HG02870 (cell line): ENCODE data around the gene NPIPB8.
"Not testable (repeated sequence)": the region's sequence is repeated elsewhere in the genome, so short reads cannot be mapped to it uniquely, and the experiment has no call there.

Experiments used
- ATAC-seq: cut with Tn5 transposase; IDR thresholded peaks from one replicate; pipeline ENCODE4 v1.9.1; 2021; ENCODE audit warnings: mild to moderate bottlenecking, moderate library complexity; ENCODE audit not compliant: unreplicated experiment

NPIPB8 gene

DNA sequence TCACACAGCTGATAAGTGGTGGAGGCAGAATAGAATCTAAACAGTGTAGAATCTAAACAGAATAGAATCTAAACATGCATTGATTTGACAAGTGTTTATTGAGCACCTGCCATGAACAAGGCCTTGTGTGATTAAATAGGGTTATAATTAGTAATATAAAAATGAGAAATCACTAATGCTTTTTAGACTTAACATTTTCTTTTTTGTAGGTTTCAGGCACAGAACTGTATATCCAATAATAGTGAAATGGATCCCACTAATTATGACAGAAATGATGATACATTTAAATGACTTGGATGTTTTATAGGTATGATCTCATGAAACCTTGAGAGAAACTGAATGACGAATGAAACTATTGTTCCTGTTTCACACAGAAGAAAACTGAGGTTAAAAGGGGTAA, at the start of gene NPIPB8:
NPIPB8 (plus strand) TSS at position 301 of the 400 bp plus-strand sequence. CDS start 296 bp downstream, outside the sequence.
- ATAC-seq = not testable (repeated sequence)

DNA sequence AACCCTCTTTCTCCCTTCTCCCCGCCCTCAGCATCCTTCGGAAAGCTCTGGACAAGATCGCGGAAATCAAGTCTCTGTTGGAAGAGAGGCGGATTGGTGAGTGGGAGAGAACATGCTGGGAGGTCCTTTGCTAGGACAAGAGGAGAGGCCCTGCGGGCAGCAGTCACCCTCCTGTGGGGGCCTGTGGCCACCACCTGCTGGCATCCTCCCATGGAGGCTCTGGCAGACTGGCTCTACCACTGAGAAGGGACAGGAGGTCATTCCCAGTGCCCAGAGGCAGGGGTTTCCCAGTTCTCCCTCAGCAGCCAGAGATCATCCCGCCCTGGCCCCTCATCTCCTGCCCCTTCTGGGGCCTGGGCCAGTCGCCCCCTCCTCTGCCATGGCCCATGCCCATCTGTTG, 48.8 kb upstream of the NPIPB8 start:
- ATAC-seq = no peak

DNA sequence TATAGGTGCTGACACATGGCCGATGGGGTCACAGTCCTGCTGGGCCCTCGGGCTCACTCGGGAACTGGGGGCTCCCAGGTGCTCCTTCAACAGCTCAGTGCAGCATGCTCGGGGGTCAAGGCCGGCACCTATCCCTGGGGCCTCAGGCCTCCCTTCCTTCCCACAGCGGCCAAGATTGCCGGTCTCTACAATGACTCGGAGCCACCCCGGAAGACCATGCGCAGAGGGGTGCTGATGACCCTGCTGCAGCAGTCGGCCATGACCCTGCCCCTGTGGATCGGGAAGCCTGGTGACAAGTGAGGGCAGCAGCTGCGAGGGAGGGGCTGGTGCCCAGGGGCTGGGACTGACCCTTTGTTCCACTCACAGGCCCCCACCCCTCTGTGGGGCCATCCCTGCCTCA, 47.9 kb upstream of the NPIPB8 start:
- ATAC-seq = no peak

DNA sequence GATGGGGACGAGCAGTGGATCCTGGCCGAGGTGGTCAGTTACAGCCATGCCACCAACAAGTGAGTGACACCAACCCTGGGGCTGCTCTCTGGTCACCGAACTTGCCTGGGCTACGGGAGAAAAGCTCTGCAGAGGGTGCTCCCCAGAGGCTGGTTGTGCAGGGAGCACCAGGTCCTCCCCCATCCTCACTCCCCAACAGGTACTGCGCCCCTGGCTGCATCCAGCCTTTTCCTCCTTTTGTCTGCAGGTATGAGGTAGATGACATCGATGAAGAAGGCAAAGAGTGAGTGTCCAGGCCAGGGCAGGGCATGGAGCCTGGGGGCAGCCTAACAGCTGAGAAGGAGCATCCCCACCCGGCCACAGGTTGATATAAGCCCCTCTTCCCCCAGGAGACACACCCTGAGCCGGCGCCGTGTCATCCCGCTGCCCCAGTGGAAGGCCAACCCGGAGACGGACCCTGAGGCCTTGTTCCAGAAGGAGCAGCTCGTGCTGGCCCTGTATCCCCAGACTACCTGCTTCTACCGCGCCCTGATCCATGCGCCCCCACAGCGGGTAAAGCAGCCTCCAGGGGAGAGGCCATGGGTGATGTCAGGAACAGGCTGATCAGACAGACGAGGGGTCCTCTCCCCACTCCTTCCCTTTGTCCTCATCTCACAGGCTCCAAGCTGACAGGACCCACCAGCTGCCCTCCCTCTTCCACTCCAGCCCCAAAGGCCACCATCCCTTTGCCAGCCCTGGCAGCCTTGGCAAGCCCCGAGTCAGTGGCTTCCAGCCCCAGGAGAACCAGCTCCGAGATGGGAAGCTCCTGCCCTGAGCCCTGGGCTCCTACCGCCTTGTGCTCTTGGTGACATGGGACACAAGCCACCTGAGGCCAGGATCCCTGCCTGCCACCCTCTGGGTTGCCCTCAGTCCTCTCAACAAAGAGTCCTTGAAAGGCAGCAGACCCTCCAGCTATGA, 47.2 kb upstream of the NPIPB8 start:
- ATAC-seq = no peak

DNA sequence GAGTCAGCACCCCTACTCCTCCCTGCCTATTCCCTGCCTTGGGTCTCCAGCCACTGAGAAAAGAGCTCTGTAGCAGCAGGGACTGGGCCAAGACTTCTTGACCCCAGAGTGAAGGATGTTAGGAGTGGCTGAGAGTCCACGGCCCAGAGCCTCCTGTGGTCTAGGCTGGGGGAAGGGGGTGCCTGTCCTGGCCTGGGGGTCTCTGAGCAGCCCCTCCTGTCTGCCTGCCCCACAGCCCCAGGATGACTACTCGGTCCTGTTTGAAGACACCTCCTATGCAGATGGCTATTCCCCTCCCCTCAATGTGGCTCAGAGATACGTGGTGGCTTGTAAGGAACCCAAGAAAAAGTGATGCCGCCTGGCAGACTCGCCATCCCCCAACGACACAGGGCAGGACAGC, 46.5 kb upstream of the NPIPB8 start:
- ATAC-seq = no peak

DNA sequence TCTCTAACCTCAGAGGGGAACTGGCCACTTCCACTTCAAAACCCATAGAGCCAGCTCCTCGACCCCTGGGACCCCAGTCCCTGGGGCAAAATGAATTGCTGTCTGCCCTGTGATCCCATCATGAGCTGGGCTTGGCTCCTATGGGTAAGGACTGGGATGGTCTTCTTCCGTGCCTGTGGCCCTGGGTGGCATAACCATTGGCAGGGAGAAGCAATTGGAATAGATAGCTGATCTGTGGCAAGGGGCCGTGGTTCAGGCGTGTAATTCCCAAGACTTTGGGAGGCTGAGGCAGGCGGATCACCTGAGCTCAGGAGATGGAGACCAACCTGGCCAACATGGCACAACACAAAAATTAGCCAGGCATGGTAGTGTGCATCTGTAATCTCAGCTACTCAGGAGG, 45.4 kb upstream of the NPIPB8 start:
- no peak for ATAC-seq

DNA sequence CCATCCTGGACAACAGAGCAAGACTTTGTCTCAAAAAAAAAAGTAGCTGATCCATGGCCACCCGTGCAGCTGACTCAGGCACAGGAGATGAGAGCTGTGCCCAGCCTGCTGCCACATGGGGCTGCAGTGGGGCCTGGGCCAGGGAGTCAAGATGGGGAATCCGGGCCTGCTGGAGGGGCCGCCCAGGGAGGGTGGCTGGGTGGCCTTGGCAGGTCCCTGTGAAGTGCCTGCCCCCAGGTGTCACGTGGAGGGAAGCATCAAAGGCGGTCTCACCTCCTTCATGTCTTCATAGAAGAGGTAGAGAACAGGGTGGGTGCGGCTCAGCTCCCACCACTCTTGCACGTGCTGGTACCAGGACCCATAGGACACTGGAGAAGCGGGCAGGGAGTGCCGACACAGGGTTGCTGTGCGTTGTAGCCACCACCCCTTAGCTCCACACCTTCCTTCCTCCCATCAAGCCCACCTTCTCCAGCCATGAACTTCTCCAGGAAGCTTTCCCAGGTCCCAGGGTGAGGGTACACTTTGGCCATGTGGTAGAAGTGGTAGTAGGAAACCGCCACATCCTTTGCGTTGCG, 44.8 kb upstream of the NPIPB8 start:
- no peak for ATAC-seq

DNA sequence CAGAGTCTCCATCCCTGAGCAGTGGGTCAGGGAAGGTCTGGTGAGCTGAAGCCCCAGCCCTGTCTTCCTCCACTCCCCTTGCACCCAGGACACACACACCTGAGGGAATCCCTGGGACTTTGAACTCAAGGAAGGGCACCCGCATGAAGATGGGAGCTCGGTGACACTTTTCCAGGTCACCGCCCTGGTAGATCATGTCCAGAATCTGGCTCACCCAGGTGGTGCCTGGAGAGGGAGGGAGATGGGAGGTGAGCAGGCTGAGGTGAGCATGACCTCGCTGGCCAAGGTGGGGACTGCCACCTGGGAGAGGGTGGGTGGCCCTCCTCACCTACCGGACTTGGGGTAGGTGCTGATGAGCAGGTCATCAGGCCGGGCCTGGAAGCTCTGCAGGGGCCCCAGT, 42.4 kb upstream of the NPIPB8 start:
- ATAC-seq = not testable (repeated sequence)

DNA sequence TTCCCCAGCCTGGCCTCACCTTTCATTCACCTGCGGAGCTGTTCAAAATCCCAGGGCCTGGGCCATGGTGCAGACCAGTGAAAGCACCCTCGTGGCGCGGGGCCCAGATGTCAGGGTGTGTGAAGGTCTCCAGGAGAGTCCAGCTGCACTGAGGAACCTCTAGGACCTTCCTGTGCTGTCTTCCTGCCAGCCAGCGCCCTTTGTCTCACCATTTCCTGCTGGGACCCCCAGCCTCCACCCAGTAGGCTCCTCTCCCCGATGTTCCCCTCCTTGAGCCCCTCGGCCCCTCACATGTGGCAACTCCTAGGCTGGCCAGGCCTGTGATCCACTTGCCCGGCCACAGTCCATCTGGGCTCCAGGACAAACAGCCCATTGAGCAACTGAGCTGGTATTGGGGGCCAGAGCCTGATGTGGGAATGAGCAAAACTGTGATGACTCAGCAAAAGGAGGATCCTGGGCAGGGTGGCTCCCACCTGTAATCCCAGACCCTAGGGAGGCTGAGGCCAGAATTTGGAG, 41.7 kb upstream of the NPIPB8 start:
- ATAC-seq = no peak

DNA sequence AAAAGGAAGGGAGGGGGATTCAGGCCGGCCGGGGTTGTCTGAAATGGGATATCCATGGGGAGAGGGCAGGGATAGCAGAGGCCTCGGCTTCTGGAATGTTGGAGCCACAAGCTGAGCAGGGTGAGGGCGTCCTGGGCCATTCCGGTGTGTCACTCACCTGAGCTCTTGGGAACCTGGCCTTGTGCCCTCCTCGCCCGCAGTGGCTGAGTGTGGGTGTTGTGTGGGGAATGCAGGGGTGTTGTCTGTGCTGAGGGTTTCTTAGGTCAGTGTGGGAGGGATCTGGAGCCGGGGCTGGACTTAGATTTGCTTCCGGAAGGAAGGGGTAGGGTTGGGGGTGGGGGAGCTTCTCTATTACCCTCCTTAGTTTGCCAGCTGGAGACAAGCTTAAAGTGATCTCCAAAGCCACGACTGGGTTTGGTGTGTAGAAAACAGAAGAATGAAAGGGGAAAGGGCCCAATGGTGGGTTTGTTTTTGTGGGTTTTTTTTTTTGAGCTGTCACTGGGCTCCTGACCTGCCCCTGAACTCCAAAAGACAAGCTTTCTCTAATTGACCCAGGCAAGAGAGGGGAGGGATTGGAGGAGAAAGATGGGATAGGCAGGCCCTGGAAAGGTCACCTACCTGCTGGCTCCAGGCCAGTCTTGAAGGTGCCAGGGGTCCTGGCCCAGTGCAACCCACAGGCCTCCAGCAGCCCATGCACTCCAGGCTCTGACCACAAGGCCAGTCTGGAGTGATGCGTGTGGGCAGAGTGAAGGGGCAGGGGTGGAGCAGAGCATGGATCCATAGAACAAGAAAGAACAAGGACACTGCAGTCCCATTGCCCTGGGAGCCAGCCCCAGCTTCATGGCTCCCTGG, 40.8 kb upstream of the NPIPB8 start, which contains the start of gene SULT1A2:
SULT1A2 (minus strand) TSS at position 211 of the 852 bp plus-strand sequence. CDS start 1,120 bp downstream, outside the sequence.
- no peak for ATAC-seq

DNA sequence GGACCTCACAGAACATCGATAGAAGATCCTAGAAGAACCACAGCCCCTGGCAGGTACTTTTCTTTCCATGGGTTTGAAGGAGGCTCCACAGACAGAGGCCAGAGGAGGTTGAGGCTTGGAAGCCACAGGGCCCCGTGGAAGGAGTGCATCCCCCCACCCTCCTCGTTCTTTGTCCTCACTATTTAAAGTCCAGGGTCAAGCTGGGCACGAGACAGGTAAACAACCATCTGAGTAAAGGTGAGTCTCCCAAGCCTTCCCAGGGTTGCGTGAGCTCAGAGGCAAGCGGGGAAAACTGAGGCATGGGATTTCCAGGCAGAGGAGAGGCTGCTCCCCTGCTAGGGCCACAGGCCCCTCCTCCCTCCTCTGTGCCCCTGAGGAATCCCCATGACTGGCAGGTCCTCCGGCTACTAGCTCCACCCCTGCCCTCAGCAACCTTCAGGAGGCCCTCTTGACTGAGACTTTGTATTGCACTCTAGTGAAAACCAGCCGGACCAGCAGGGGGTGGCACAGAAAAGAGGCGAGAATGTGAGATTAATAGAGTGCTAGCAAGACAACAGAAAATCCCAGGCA, 40.1 kb upstream of the NPIPB8 start:
- ATAC-seq = no peak

DNA sequence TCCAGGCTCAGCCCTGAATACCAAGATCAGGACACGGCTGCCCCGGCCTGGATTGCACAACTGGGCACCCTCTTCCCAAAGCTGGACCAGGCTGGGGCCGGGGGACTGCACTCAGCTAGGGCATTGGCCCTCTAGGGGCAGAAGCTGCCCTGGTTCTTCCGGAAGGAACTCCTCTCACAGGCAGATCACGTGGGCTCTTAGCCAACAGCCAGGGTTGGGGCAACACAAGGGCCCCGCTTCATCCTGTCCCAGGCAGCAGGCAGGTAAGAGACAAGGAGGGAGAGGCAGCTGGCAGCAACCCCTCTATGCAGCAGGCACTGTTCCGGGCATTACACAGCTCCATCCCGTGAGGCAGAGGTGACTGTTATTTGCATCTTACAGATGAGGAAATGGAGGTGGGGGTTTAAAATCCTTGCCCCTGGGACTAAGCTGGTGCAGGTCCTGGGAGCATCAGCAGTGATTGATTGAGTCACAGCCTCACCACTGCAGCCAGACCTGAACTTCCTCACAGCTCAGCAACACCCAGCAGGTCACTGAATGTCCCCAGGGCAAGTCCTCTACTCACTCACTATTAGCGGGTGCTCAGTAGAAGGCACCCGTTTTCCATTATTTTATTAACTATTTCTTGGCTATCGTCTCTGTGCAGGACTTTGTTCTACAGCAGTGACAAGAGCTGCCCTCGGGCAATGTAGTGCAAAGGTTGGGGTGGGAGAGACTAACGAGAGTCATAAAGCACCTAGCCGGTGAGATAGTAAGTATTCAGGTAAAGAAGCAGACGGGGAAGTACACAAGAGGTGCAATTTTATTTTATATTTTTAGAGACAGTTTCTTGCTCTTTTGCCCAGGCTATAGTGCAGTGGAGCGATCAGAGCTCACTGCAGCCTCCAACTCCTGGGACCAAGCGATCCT, 38.2 kb upstream of the NPIPB8 start:
- ATAC-seq = not testable (repeated sequence)

DNA sequence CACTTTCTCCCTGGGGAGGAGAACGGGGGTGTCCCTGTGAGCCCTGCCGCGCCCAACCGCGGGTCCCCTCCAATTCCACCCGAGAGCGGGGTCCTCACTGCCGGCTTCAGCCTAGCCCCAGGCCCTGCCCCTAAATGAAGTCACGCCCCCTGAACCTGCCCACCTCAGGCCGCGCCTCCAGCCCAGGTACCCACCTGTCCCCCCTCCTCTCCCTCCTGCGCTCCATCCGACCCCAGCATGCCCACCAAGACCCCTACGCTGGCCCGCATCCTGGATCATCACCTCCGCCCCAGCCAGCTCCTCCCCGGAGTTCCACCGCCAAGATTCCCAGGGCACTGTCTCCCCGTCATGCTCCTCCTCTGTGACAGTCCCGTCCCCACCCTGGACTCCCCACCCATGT, 36.9 kb upstream of the NPIPB8 start:
- not testable (repeated sequence) for ATAC-seq

DNA sequence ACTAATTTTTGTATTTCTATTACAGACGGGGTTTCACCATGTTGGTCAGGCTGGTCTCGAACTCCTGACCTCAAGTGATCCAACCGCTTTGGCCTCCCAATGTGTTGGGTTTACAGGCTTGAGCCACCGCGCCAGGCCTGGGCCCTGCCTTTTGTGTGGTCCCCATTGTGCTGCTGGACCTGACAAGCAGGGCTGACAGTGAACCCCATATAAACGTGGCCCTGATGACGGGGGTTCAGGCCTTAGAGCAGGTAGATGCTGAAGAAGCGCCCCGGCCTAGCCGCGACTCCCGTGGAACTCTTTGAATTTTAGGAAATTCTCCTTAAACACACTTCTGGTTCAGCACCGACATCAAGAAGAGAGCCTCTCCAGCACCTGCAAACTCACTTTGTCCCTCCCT, 36.3 kb upstream of the NPIPB8 start:
- not testable (repeated sequence) for ATAC-seq

DNA sequence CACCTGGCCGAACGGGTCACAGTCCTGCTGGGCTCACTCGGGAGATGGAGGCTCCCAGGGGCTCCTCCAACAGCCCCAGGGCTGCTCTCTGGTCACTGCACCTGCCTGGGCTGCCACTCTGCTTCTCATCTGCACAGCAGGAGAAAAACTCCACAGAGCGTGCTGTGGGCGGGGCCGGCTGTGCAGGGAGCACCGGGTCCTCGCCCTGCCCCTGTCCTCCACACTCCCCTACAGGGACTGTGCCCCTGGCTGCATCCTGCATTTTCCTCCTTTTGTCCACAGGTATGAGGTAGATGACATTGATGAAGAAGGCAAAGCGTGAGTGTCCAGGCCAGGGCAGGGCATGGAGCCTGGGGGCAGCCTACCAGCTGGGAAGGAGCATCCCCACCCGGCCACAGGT, 35.8 kb upstream of the NPIPB8 start:
- ATAC-seq = not testable (repeated sequence)

DNA sequence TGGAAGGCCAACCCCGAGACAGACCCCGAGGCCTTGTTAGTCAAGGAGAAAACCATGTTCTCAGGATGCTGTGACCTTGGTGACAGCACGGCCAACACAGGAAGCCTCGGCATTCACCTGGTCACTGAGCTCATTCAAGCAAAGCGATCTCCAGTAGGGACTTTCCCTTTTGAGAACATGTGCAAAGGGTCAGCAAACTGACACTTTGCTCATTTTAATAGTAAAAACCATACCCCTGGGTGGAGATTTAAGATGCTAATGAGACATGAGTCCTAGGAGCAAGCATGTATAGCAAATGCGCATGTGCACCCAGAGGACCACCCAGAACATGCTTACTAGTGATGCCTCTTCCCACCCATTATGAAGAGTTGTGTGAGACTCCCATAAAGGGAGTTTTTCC, 35.3 kb upstream of the NPIPB8 start:
- no peak for ATAC-seq

DNA sequence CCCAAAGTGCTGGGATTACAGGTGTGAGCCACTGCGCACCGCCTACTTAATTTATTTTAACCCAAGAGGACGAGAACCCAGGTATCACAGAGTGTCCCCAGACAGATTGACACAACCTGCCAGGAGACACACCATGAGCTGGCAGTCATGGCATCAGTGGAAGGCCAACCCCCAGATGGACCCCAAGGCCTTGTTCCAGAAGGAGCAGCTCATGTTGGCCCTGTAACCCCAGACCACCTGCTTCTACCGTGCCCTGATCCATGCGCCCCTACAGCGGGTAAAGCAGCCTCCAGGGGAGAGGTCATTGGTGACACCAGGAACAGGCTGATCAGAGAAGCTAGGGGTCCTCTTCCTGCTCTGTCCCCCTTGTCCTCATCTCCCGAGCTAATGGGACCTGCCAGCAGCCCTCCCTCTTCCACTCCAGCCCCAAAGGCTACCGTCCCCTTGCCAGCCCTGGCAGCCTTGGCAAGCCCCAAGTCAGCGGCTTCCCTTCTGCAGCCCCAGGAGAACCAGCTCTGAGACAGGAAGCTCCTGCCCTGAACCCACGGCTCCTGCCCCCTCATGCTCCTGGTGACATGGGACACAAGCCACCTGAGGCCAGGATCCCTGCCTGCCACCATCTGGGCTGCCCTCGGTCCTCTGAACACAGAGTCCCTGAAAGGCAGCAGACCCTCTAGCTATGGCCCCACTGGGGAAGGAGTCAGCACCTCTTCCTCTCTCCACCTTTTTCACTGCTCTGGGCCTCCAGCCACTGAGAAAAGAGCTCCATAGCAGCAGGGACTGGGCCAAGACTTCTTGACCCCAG, 34.3 kb upstream of the NPIPB8 start:
- ATAC-seq = no peak

DNA sequence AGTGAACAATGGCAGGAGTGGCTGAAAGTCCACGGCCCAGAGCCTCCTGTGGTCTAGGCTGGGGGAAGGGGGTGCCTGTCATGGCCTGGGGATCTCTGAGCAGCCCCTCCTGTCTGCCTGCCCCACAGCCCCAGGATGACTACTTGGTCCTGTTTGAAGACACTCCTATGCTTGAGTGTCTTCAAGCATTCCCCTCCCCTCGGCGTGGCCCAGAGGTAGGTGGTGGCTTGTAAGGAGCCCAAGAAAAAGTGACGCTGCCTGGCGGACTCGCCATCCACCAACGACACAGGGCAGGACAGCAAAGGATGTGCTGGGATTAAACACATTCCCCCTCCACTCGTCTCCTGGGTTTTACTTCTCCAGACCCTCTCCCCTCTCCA, 33.7 kb upstream of the NPIPB8 start:
- no peak for ATAC-seq
